Mesendoderm (in vitro differentiated cells): ENCODE results near the gene NAALADL1.
A peak's percentile ranks its signal among the peaks of the same experiment; 100 is the strongest.

Experiments
- DNase-seq: peaks from one replicate; pipeline ENCODE4 v3.0.0; 2013
- H2AK5ac ChIP-seq: 2 replicates; pipeline ENCODE4 v1.6.1; 2013; ENCODE audit warnings: low read length, inconsistent platforms
- H2BK120ac ChIP-seq: 2 replicates; pipeline ENCODE4 v1.6.1; 2013; ENCODE audit warnings: low read depth, mild to moderate bottlenecking, low read length, moderate library complexity, mixed read lengths
- H2BK15ac ChIP-seq: replicated peaks from 2 replicates; pipeline ENCODE4 v1.6.1; 2013; ENCODE audit warnings: low read depth, mild to moderate bottlenecking, moderate library complexity
- H2BK5ac ChIP-seq: 2 replicates; pipeline ENCODE4 v1.6.1; 2013; ENCODE audit warnings: low read length, inconsistent platforms
- H3K18ac ChIP-seq: 2 replicates; pipeline ENCODE4 v1.6.1; 2013; ENCODE audit warnings: mild to moderate bottlenecking, low read length, mixed read lengths
- H3K23ac ChIP-seq: one replicate; pipeline ENCODE4 v1.6.1; 2013; ENCODE audit warnings: low read length
- H3K27ac ChIP-seq: 2 replicates; pipeline ENCODE4 v1.5.1; 2013; ENCODE audit warnings: low read depth, mild to moderate bottlenecking, inconsistent platforms, low read length, moderate library complexity
- H3K27me3 ChIP-seq: 2 replicates; pipeline ENCODE4 v1.6.1; 2013; ENCODE audit warnings: low read length, control low read depth, mild to moderate bottlenecking, inconsistent platforms; ENCODE audit not compliant: insufficient read depth, poor library complexity
- H3K36me3 ChIP-seq: 2 replicates; pipeline ENCODE4 v1.6.1; 2013; ENCODE audit warnings: low read length, inconsistent platforms; ENCODE audit not compliant: control insufficient read depth, insufficient read depth
- H3K4ac ChIP-seq: one replicate; pipeline ENCODE4 v1.6.1; 2013; ENCODE audit warnings: low read depth, mild to moderate bottlenecking, low read length, moderate library complexity
- H3K4me1 ChIP-seq: 2 replicates; pipeline ENCODE4 v1.6.1; 2013; ENCODE audit warnings: low read depth, low read length, inconsistent platforms; ENCODE audit not compliant: control insufficient read depth
- H3K4me2 ChIP-seq: 2 replicates; pipeline ENCODE4 v1.6.1; 2013; ENCODE audit warnings: low read length
- H3K4me3 ChIP-seq: 2 replicates; pipeline ENCODE4 v1.5.1; 2013; ENCODE audit warnings: mild to moderate bottlenecking, low read length
- H3K56ac ChIP-seq: one replicate; pipeline ENCODE4 v1.6.1; 2013; ENCODE audit warnings: low read length
- H3K79me1 ChIP-seq: 2 replicates; pipeline ENCODE4 v1.6.1; 2013; ENCODE audit warnings: low read length, inconsistent platforms
- H3K79me2 ChIP-seq: 2 replicates; pipeline ENCODE4 v1.6.1; 2013; ENCODE audit warnings: mild to moderate bottlenecking, low read length; ENCODE audit not compliant: control insufficient read depth, insufficient read depth
- H3K9ac ChIP-seq: 2 replicates; pipeline ENCODE4 v1.6.1; 2013; ENCODE audit warnings: low read length, inconsistent platforms
- H4K5ac ChIP-seq: one replicate; pipeline ENCODE4 v1.6.1; 2013; ENCODE audit warnings: low read length
- H4K8ac ChIP-seq: one replicate; pipeline ENCODE4 v1.6.1; 2013; ENCODE audit warnings: low read depth, mild to moderate bottlenecking, control low read depth, low read length, moderate library complexity
- WGBS: extraction: QIAGEN DNeasy Blood & Tissue Kit; methylation state at CpG from one replicate; pipeline ENCODE4 v1.1.7; 2013; ENCODE audit warnings: low lambda C conversion rate, missing lambda C conversion rate; ENCODE audit not compliant: insufficient coverage; ENCODE audit errors: extremely low coverage; 5-methylcytosine and 5-hydroxymethylcytosine counted together

The NAALADL1 gene

GRCh38 chr11:65077451-65077850, 19.1 kb upstream of the NAALADL1 start:
- WGBS = no CpG with 5 or more reads among the region's 4 CpGs
- H3K79me1 ChIP-seq = peaks cover 23% of the 10 kb centered on the region
- peaks cover 21% of the 10 kb centered on the region for H3K36me3 ChIP-seq
- no peaks in the 10 kb centered on the region for H3K4me1 ChIP-seq
- H4K5ac ChIP-seq = no peak overlapping the region
- no peak overlapping the region for H2BK5ac ChIP-seq
- DNase-seq = peak; percentile 28
- no peak overlapping the region for H3K27ac ChIP-seq
- no peak overlapping the region for H3K4ac ChIP-seq
- H3K4me2 ChIP-seq = no peak overlapping the region
- peaks cover 21% of the 10 kb centered on the region for H3K79me2 ChIP-seq
- H3K4me3 ChIP-seq = no peak overlapping the region
- H3K27me3 ChIP-seq = no peaks in the 10 kb centered on the region
- no peak overlapping the region for H3K23ac ChIP-seq
- H3K18ac ChIP-seq = no peak overlapping the region
- H3K56ac ChIP-seq = no peak overlapping the region
- no peak overlapping the region for H2BK15ac ChIP-seq
- H2AK5ac ChIP-seq = no peak overlapping the region
- no peak overlapping the region for H3K9ac ChIP-seq
- H2BK120ac ChIP-seq = no peak overlapping the region
- H4K8ac ChIP-seq = no peak overlapping the region

- no peak overlapping the region for H4K5ac ChIP-seq
- H3K4me1 ChIP-seq = no peaks in the 10 kb centered on the region
- no peak overlapping the region for H2BK120ac ChIP-seq
- DNase-seq = no peak
- no peak overlapping the region for H2AK5ac ChIP-seq
- no peak overlapping the region for H3K23ac ChIP-seq
- peaks cover 6% of the 10 kb centered on the region for H3K36me3 ChIP-seq
- no peak overlapping the region for H2BK5ac ChIP-seq
- no peak overlapping the region for H3K9ac ChIP-seq
- peaks cover 5% of the 10 kb centered on the region for H3K79me1 ChIP-seq
- H3K79me2 ChIP-seq = peaks cover 1% of the 10 kb centered on the region
- no peak overlapping the region for H3K4me2 ChIP-seq
- no CpG with 5 or more reads among the region's 1 CpG for WGBS
- H3K27ac ChIP-seq = no peak overlapping the region
- H3K4me3 ChIP-seq = no peak overlapping the region
- H3K27me3 ChIP-seq = no peaks in the 10 kb centered on the region
- H3K56ac ChIP-seq = no peak overlapping the region
- no peak overlapping the region for H2BK15ac ChIP-seq
- no peak overlapping the region for H4K8ac ChIP-seq
- no peak overlapping the region for H3K4ac ChIP-seq
- no peak overlapping the region for H3K18ac ChIP-seq
Measured at GRCh38 chr11:65072631-65072966, 14.2 kb upstream of the NAALADL1 start.

- Histone ChIP-seq H2BK5ac (no peak overlapping the region), H3K79me2 (no peaks in the 10 kb centered on the region), H3K4ac (no peak overlapping the region), H3K36me3 (peaks cover 3% of the 10 kb centered on the region), H3K79me1 (peaks cover 3% of the 10 kb centered on the region), H3K18ac (no peak overlapping the region), H3K23ac (no peak overlapping the region), H3K4me1 (no peaks in the 10 kb centered on the region), H3K4me2 (no peak overlapping the region), H3K27me3 (no peaks in the 10 kb centered on the region), H2BK120ac (no peak overlapping the region), H4K5ac (no peak overlapping the region), H3K27ac (no peak overlapping the region), H2AK5ac (no peak overlapping the region), H3K9ac (no peak overlapping the region), H2BK15ac (no peak overlapping the region), H4K8ac (no peak overlapping the region), H3K56ac (no peak overlapping the region), H3K4me3 (no peak overlapping the region)
- DNase-seq = no peak
- no CpG with 5 or more reads among the region's 4 CpGs for WGBS
Measured at GRCh38 chr11:65071907-65072630, 13.7 kb upstream of the NAALADL1 start.

GRCh38 chr11:65069217-65069616, 10.9 kb upstream of the NAALADL1 start:
- H3K36me3 ChIP-seq = no peaks in the 10 kb centered on the region
- no peak overlapping the region for H3K9ac ChIP-seq
- WGBS = no CpG with 5 or more reads among the region's 9 CpGs
- H2BK120ac ChIP-seq = no peak overlapping the region
- H4K8ac ChIP-seq = no peak overlapping the region
- no peak overlapping the region for H2BK5ac ChIP-seq
- H3K4ac ChIP-seq = no peak overlapping the region
- no peak overlapping the region for H3K27ac ChIP-seq
- H4K5ac ChIP-seq = no peak overlapping the region
- no peak overlapping the region for H2BK15ac ChIP-seq
- no peak overlapping the region for H3K23ac ChIP-seq
- H3K18ac ChIP-seq = no peak overlapping the region
- no peak overlapping the region for H3K56ac ChIP-seq
- no peak overlapping the region for H2AK5ac ChIP-seq
- H3K4me1 ChIP-seq = no peaks in the 10 kb centered on the region
- H3K79me1 ChIP-seq = no peaks in the 10 kb centered on the region
- H3K4me2 ChIP-seq = no peak overlapping the region
- H3K27me3 ChIP-seq = no peaks in the 10 kb centered on the region
- no peak for DNase-seq
- H3K4me3 ChIP-seq = no peak overlapping the region
- H3K79me2 ChIP-seq = no peaks in the 10 kb centered on the region

GRCh38 chr11:65067446-65067845, 9.1 kb upstream of the NAALADL1 start:
- H3K79me1 ChIP-seq = no peaks in the 10 kb centered on the region
- H3K79me2 ChIP-seq = no peaks in the 10 kb centered on the region
- H3K23ac ChIP-seq = no peak overlapping the region
- no peak overlapping the region for H3K56ac ChIP-seq
- H3K4me3 ChIP-seq = no peak overlapping the region
- H4K5ac ChIP-seq = no peak overlapping the region
- H3K36me3 ChIP-seq = no peaks in the 10 kb centered on the region
- no peak overlapping the region for H2BK15ac ChIP-seq
- no peaks in the 10 kb centered on the region for H3K4me1 ChIP-seq
- H2AK5ac ChIP-seq = no peak overlapping the region
- no peak overlapping the region for H3K9ac ChIP-seq
- no peak for DNase-seq
- no peak overlapping the region for H3K4ac ChIP-seq
- no peak overlapping the region for H3K27ac ChIP-seq
- no peak overlapping the region for H2BK5ac ChIP-seq
- WGBS = no CpG with 5 or more reads among the region's 10 CpGs
- H4K8ac ChIP-seq = no peak overlapping the region
- no peak overlapping the region for H3K18ac ChIP-seq
- no peaks in the 10 kb centered on the region for H3K27me3 ChIP-seq
- no peak overlapping the region for H2BK120ac ChIP-seq
- no peak overlapping the region for H3K4me2 ChIP-seq

- WGBS = no CpG with 5 or more reads among the region's 4 CpGs
- H3K4me2 ChIP-seq = no peak overlapping the region
- no peak overlapping the region for H4K8ac ChIP-seq
- no peak overlapping the region for H3K4ac ChIP-seq
- H3K56ac ChIP-seq = peak overlapping the region; percentile 60
- H3K36me3 ChIP-seq = no peaks in the 10 kb centered on the region
- H2BK120ac ChIP-seq = no peak overlapping the region
- H3K4me3 ChIP-seq = no peak overlapping the region
- H3K4me1 ChIP-seq = no peaks in the 10 kb centered on the region
- H2BK5ac ChIP-seq = no peak overlapping the region
- no peak overlapping the region for H3K23ac ChIP-seq
- no peaks in the 10 kb centered on the region for H3K27me3 ChIP-seq
- no peak overlapping the region for H3K9ac ChIP-seq
- H3K18ac ChIP-seq = no peak overlapping the region
- no peak overlapping the region for H3K27ac ChIP-seq
- no peak overlapping the region for H2BK15ac ChIP-seq
- H2AK5ac ChIP-seq = no peak overlapping the region
- no peak for DNase-seq
- no peaks in the 10 kb centered on the region for H3K79me2 ChIP-seq
- no peak overlapping the region for H4K5ac ChIP-seq
- no peaks in the 10 kb centered on the region for H3K79me1 ChIP-seq
Measured at GRCh38 chr11:65066805-65067291, 8.5 kb upstream of the NAALADL1 start.
